ENCODE results near the gene STIL. TPM values are rescaled to one million over a fixed set of nuclear protein-coding genes. Genes with fewer than 3 reads are reported as not detected.

STIL gene
- total RNA-seq (ENCODE audit: unreplicated experiment) = 5.4 TPM
- long read RNA-seq = 0 reads

DNA sequence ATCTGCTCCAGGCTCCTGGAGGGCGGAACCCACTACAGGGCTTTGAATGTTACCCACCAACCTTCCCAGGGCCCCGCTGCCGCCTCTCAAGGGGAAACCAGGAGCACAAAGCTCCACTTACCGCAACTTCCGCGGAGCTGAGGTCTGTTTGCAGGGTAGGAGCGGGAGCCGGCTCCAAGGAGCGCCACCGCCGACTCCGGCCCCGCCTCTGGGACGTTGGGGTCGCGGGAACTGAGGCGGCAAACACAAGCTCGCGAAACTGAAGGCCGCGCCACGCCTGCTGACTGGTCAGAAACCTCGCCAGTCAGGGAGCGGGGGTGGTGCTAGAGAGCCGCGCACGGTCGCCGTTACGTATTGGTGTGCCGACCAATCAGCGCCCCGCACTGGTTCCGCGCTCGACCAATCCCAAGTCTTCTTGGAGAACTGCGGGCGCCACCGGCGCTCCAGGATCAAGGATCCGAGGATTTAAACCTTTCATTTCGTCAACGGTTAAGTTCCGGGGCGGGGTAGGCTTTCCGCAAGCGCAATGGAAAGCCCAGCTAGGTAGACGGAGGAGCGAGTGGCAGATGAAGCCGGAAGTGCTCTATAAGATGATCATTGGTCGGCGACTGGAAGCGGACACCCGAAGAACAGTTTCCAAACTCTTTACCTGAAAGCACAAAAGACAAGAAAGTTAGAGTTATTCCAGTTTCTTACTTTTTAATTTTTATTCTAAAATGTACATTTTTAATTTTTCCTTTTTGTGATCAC is at the start of gene STIL:
Gene STIL, minus strand, starts transcription at position 233 of the 750 bp plus-strand sequence. CDS start 3,828 bp downstream, outside the sequence.
- peaks cover 6% of the 10 kb centered on the region for H3K4me1 Mint-ChIP-seq (ENCODE audit: low read depth, unreplicated experiment)
- H3K36me3 Mint-ChIP-seq (ENCODE audit: unreplicated experiment) = no peaks in the 10 kb centered on the region
- peaks cover 7% of the 10 kb centered on the region for H3K9me3 Mint-ChIP-seq (ENCODE audit: unreplicated experiment)
- H3K4me3 Mint-ChIP-seq (ENCODE audit: unreplicated experiment) = peak within 1 kb of the TSS; percentile 94
- peak; percentile 99 for DNase-seq
- H3K27ac Mint-ChIP-seq (ENCODE audit: unreplicated experiment) = peak within 1 kb of the TSS; percentile 87
- H3K27me3 Mint-ChIP-seq (ENCODE audit: unreplicated experiment) = peaks cover 5% of the 10 kb centered on the region
- TF ChIP-seq, protein P1, sequence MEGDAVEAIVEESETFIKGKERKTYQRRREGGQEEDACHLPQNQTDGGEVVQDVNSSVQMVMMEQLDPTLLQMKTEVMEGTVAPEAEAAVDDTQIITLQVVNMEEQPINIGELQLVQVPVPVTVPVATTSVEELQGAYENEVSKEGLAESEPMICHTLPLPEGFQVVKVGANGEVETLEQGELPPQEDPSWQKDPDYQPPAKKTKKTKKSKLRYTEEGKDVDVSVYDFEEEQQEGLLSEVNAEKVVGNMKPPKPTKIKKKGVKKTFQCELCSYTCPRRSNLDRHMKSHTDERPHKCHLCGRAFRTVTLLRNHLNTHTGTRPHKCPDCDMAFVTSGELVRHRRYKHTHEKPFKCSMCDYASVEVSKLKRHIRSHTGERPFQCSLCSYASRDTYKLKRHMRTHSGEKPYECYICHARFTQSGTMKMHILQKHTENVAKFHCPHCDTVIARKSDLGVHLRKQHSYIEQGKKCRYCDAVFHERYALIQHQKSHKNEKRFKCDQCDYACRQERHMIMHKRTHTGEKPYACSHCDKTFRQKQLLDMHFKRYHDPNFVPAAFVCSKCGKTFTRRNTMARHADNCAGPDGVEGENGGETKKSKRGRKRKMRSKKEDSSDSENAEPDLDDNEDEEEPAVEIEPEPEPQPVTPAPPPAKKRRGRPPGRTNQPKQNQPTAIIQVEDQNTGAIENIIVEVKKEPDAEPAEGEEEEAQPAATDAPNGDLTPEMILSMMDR (IDR thresholded peaks at IDR 0.05; ENCODE audit: partially characterized antibody, unreplicated experiment) = no peak

DNA sequence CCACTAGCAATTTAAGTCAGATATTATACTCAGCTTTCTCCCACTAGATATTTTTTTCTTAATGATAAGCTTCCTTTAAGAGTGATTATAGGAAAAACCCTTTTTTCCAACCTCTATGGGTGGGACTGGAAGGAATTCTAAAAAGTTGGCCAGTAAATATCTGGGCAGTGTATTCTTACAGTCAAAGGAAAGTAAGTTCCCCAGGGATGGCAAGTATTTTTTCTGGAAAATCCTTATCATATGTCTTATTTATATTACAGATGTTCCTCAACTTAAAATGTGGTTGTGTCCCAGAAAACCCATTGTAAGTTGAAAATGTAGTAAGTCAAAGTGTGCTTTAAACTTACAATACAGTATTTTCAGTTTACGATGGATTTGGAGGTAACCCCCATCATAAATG is 48.9 kb upstream of the STIL start:
- TF ChIP-seq, protein P1 (IDR thresholded peaks at IDR 0.05; ENCODE audit: partially characterized antibody, unreplicated experiment) = no peak
- Mint-ChIP-seq H3K4me3 (ENCODE audit: unreplicated experiment) (no peak overlapping the region), H3K9me3 (ENCODE audit: unreplicated experiment) (no peaks in the 10 kb centered on the region), H3K27me3 (ENCODE audit: unreplicated experiment) (no peaks in the 10 kb centered on the region), H3K27ac (ENCODE audit: unreplicated experiment) (no peak overlapping the region), H3K36me3 (ENCODE audit: unreplicated experiment) (no peaks in the 10 kb centered on the region), H3K4me1 (ENCODE audit: low read depth, unreplicated experiment) (no peaks in the 10 kb centered on the region)
- no peak for DNase-seq

DNA sequence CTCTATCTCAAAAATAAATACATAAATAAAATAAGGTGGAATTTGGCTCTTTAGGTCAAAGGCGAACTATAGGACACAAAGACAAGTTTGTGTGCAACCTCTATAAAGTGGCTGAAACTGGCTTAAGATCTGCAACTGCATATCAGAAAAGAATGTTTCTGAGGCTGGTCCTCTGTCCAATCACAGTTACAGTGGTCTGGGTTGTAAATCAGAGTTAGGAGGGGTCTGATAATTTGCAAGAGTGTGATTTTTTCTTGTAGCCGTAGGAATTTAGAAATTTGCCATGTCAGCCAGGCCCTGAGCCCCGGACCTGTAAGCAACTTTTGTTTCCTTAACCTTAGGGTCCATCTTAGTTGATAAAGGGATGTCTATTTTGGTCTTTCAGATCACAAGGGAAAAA is 47.4 kb upstream of the STIL start:
- TF ChIP-seq, protein P1 (IDR thresholded peaks at IDR 0.05; ENCODE audit: partially characterized antibody, unreplicated experiment) = no peak
- Mint-ChIP-seq H3K4me1 (ENCODE audit: low read depth, unreplicated experiment) (no peaks in the 10 kb centered on the region), H3K36me3 (ENCODE audit: unreplicated experiment) (no peaks in the 10 kb centered on the region), H3K27me3 (ENCODE audit: unreplicated experiment) (no peaks in the 10 kb centered on the region), H3K4me3 (ENCODE audit: unreplicated experiment) (no peak overlapping the region), H3K9me3 (ENCODE audit: unreplicated experiment) (no peaks in the 10 kb centered on the region), H3K27ac (ENCODE audit: unreplicated experiment) (no peak overlapping the region)
- no peak for DNase-seq

DNA sequence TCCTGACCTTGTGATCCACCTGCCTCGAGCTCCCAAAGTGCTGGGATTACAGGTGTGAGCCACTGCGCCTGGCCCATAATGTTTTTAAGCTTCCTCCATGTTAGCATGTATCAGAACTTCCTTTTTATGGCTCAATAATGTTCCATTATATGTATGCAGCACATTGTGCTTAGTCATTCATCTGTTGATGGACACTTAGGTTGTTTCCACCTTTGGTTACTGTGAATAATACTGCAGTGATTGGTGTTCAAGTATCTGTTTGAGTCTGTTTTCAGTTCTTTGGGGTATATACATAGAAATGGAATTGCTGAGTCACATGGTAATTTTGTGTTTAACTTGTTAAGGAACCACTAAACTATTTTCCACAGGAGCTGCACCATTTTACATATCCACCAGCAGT is 37.4 kb upstream of the STIL start:
- H3K4me1 Mint-ChIP-seq (ENCODE audit: low read depth, unreplicated experiment) = no peaks in the 10 kb centered on the region
- H3K27me3 Mint-ChIP-seq (ENCODE audit: unreplicated experiment) = no peaks in the 10 kb centered on the region
- H3K4me3 Mint-ChIP-seq (ENCODE audit: unreplicated experiment) = no peak overlapping the region
- DNase-seq = no peak
- TF ChIP-seq, protein P1 (IDR thresholded peaks at IDR 0.05; ENCODE audit: partially characterized antibody, unreplicated experiment) = no peak
- H3K9me3 Mint-ChIP-seq (ENCODE audit: unreplicated experiment) = no peaks in the 10 kb centered on the region
- H3K36me3 Mint-ChIP-seq (ENCODE audit: unreplicated experiment) = no peaks in the 10 kb centered on the region
- no peak overlapping the region for H3K27ac Mint-ChIP-seq (ENCODE audit: unreplicated experiment)

DNA sequence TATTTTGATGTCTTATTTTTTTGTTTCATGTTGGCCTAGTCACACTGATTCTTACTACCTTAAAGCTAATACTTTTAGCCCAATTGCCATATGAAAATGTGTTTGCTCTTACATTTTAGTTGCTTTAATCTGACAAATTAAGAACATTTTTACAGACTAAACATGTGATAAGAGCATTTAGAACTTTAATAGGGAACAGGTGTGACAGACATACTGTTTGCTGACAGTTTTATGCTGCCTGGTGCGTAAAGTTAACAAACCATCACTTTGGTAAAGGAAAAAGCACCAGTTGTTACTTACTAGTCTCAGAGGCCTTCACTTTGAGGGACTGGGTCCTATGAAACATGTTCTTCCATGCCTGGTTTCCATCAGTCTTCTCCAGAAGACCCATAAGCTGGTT is 34.3 kb upstream of the STIL start:
- Mint-ChIP-seq H3K4me1 (ENCODE audit: low read depth, unreplicated experiment) (no peaks in the 10 kb centered on the region), H3K36me3 (ENCODE audit: unreplicated experiment) (no peaks in the 10 kb centered on the region)

More for the DNA sequence above, 34.3 kb upstream of the STIL start:
- H3K4me3 Mint-ChIP-seq (ENCODE audit: unreplicated experiment) = no peak overlapping the region
- no peak for DNase-seq
- H3K9me3 Mint-ChIP-seq (ENCODE audit: unreplicated experiment) = no peaks in the 10 kb centered on the region
- TF ChIP-seq, protein P1 (IDR thresholded peaks at IDR 0.05; ENCODE audit: partially characterized antibody, unreplicated experiment) = no peak
- no peak overlapping the region for H3K27ac Mint-ChIP-seq (ENCODE audit: unreplicated experiment)
- no peaks in the 10 kb centered on the region for H3K27me3 Mint-ChIP-seq (ENCODE audit: unreplicated experiment)

All from glutamatergic neuron (in vitro differentiated cells).